NCI-H2107 (cell line): ENCODE data around the gene PRSS57.
"Not testable (repeated sequence)": the region's sequence is repeated elsewhere in the genome, so short reads cannot be mapped to it uniquely, and the experiment has no call there.

Source experiments
- DNase-seq: peaks from one replicate; lab custom pipeline; 2025; lab: John Stamatoyannopoulos, UW

Gene PRSS57

GRCh38 chr19:723247-723646 lies 28.0 kb upstream of the PRSS57 start:
- DNase-seq, result no peak

GRCh38 chr19:722553-723101 lies 27.4 kb upstream of the PRSS57 start:
- no peak for DNase-seq

- DNase-seq, result no peak
Observed at GRCh38 chr19:720345-721160, 25.3 kb upstream of the PRSS57 start.

GRCh38 chr19:719636-720344 lies 24.5 kb upstream of the PRSS57 start:
- DNase-seq, result no peak

GRCh38 chr19:718991-719512 lies 23.8 kb upstream of the PRSS57 start:
- no peak for DNase-seq

GRCh38 chr19:718251-718951 lies 23.1 kb upstream of the PRSS57 start:
- no peak for DNase-seq

GRCh38 chr19:715347-715746 lies 20.1 kb upstream of the PRSS57 start:
- no peak for DNase-seq

- DNase-seq, result no peak
Observed at GRCh38 chr19:711254-711653, 16.0 kb upstream of the PRSS57 start.

- DNase-seq, result no peak
Observed at GRCh38 chr19:710767-711166, 15.5 kb upstream of the PRSS57 start.

- no peak for DNase-seq
Observed at GRCh38 chr19:709965-710571, 14.8 kb upstream of the PRSS57 start.

GRCh38 chr19:709196-709964 lies 14.1 kb upstream of the PRSS57 start:
- no peak for DNase-seq

- no peak for DNase-seq
Observed at GRCh38 chr19:708154-709143, 13.2 kb upstream of the PRSS57 start, which contains the start of gene PALM. PALM (plus strand) TSS chr19:708935; CDS start chr19:709147, 212 bp downstream.

GRCh38 chr19:704447-704741 lies 9.1 kb upstream of the PRSS57 start:
- DNase-seq, result no peak

- DNase-seq, result no peak
Observed at GRCh38 chr19:703651-704446, 8.6 kb upstream of the PRSS57 start.

- no peak for DNase-seq
Observed at GRCh38 chr19:703329-703650, 8.0 kb upstream of the PRSS57 start.

GRCh38 chr19:702847-703246 lies 7.6 kb upstream of the PRSS57 start:
- not testable (repeated sequence) for DNase-seq

GRCh38 chr19:699885-700284 lies 4.6 kb upstream of the PRSS57 start:
- DNase-seq, result not testable (repeated sequence)

- DNase-seq, result not testable (repeated sequence)
Observed at GRCh38 chr19:698529-698928, 3.3 kb upstream of the PRSS57 start.
